ENCODE data around the gene PTPN13.

- TF ChIP-seq POLR2A (IDR thresholded peaks at IDR 0.05; ENCODE audit: extremely low read depth, insufficient read length) (no peak), CTCF (IDR thresholded peaks at IDR 0.05; ENCODE audit: low read depth, low read length) (no peak)
Observed at GRCh38 chr4:86619656-86620055, 25.5 kb downstream of the PTPN13 start.

Measured in NB4 (cell line).